ENCODE data around the gene LRMDA.

DNA sequence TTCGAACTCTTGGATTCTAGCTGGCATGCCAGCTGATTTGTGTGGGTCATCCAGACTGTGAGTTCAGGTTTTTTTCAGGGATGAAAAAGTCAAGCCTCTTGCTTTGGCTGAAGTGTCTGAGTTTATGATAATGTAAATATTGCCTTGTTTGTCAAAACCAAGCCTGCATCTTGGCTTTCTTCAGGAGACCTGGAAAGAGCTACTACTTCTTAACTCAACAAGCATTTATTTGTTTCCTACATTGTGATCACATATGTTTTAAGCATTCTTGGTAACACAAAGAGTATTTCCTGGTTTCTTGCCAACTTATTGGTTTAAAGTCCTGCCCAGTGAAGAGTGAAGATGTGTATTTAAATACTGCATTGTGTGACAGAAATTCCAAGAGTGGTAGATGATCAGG is 407.1 kb downstream of the LRMDA start:
- TF ChIP-seq EZH2 (IDR thresholded peaks at IDR 0.05; ENCODE audit: borderline replicate concordance, low read depth, low read length, severe bottlenecking) (no peak), POLR2A (IDR thresholded peaks at IDR 0.05; ENCODE audit: low read depth, low read length) (no peak)
- TF ChIP-seq, protein P1, sequence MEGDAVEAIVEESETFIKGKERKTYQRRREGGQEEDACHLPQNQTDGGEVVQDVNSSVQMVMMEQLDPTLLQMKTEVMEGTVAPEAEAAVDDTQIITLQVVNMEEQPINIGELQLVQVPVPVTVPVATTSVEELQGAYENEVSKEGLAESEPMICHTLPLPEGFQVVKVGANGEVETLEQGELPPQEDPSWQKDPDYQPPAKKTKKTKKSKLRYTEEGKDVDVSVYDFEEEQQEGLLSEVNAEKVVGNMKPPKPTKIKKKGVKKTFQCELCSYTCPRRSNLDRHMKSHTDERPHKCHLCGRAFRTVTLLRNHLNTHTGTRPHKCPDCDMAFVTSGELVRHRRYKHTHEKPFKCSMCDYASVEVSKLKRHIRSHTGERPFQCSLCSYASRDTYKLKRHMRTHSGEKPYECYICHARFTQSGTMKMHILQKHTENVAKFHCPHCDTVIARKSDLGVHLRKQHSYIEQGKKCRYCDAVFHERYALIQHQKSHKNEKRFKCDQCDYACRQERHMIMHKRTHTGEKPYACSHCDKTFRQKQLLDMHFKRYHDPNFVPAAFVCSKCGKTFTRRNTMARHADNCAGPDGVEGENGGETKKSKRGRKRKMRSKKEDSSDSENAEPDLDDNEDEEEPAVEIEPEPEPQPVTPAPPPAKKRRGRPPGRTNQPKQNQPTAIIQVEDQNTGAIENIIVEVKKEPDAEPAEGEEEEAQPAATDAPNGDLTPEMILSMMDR (IDR thresholded peaks at IDR 0.05; ENCODE audit: extremely low read depth in 1 of 2, insufficient read depth in 1 of 2, low read depth in 1 of 2, low read length in 2 of 2): no peak
